Smooth muscle cell of the pulmonary artery (primary cell): ENCODE measurements around the gene PRAMEF14. TPM values are rescaled to one million over a fixed set of nuclear protein-coding genes. Genes with fewer than 3 reads are reported as not detected.

Experiments used
- total RNA-seq: library from RNA; depleted of rRNA; stranded (reverse); fragments of >200 nt; gene quantifications from 2 replicates; pipeline ENCODE4 v1.2.3, GENCODE V29; 2014

PRAMEF14 gene
- not detected in 2 replicates for total RNA-seq

GRCh38 chr1:13347034-13347433 lies at the start of gene PRAMEF14:
TSS of gene PRAMEF14 (minus strand) at chr1:13347134. CDS start at chr1:13345314, 1,820 bp downstream.

GRCh38 chr1:13389332-13389731 lies 42.4 kb upstream of the PRAMEF14 start, which contains the start of gene PRAMEF17:
TSS of gene PRAMEF17 (plus strand) at chr1:13389632. CDS start at chr1:13389658, 26 bp downstream.

GRCh38 chr1:13315281-13315680 lies 31.7 kb downstream of the PRAMEF14 start, which contains the start of gene PRAMEF15:
TSS of gene PRAMEF15 (plus strand) at chr1:13315581. CDS start at chr1:13318408, 2,827 bp downstream.

GRCh38 chr1:13303239-13303638 lies 43.7 kb downstream of the PRAMEF14 start, which contains the start of gene PRAMEF33:
TSS of gene PRAMEF33 (plus strand) at chr1:13303539. CDS start at chr1:13305955, 2,416 bp downstream.

Other genes starting within 250 kb of the PRAMEF14 start
- gene HNRNPCL2, start 230.3 kb downstream of the PRAMEF14 start, total RNA-seq, result not detected in 2 replicates
- not detected in 2 replicates for gene PRAMEF26, start 191.1 kb downstream of the PRAMEF14 start, total RNA-seq
- gene HNRNPCL4, start 181.5 kb downstream of the PRAMEF14 start, total RNA-seq, result not detected in 2 replicates
- not detected in 2 replicates for gene PRAMEF9, start 175.3 kb downstream of the PRAMEF14 start, total RNA-seq
- not detected in 2 replicates for gene PRAMEF13, start 145.7 kb downstream of the PRAMEF14 start, total RNA-seq
- not detected in 2 replicates for gene PRAMEF18, start 121.0 kb downstream of the PRAMEF14 start, total RNA-seq
- not detected in 2 replicates for gene PRAMEF5, start 92.9 kb downstream of the PRAMEF14 start, total RNA-seq
- not detected in 2 replicates for gene PRAMEF8, start 62.0 kb downstream of the PRAMEF14 start, total RNA-seq
- gene PRAMEF33, start 43.6 kb downstream of the PRAMEF14 start, total RNA-seq, result not detected in 2 replicates
- gene PRAMEF15, start 31.6 kb downstream of the PRAMEF14 start, total RNA-seq, result not detected in 2 replicates
- gene PRAMEF19, start 24.8 kb upstream of the PRAMEF14 start, total RNA-seq, result not detected in 2 replicates
- gene PRAMEF17, start 42.5 kb upstream of the PRAMEF14 start, total RNA-seq, result not detected in 2 replicates
- not detected in 2 replicates for gene PRAMEF20, start 63.3 kb upstream of the PRAMEF14 start, total RNA-seq
- gene LRRC38, start 166.9 kb upstream of the PRAMEF14 start, total RNA-seq, result 0.07 TPM in 1 of 2 replicates, not detected in the other
- gene PDPN, start 236.7 kb upstream of the PRAMEF14 start, total RNA-seq, result 1.1 and 17.3 TPM in 2 replicates